Measurements from ENCODE around the gene CFAP92.
A peak's percentile ranks its signal among the peaks of the same experiment; 100 is the strongest.

CFAP92 gene

GRCh38 chr3:129007792-129008191 is 13.9 kb upstream of the CFAP92 start:
- DNase-seq (ENCODE audit: low spot score), result no peak

- DNase-seq (ENCODE audit: low spot score), result no peak
Measured at GRCh38 chr3:129006864-129007263, 13.0 kb upstream of the CFAP92 start.

GRCh38 chr3:129005526-129006303 is 11.8 kb upstream of the CFAP92 start:
- no peak for DNase-seq (ENCODE audit: low spot score)

- DNase-seq (ENCODE audit: low spot score), result no peak
Measured at GRCh38 chr3:129004639-129005295, 10.9 kb upstream of the CFAP92 start.

GRCh38 chr3:129003578-129004112 is 9.8 kb upstream of the CFAP92 start:
- no peak for DNase-seq (ENCODE audit: low spot score)

DNA sequence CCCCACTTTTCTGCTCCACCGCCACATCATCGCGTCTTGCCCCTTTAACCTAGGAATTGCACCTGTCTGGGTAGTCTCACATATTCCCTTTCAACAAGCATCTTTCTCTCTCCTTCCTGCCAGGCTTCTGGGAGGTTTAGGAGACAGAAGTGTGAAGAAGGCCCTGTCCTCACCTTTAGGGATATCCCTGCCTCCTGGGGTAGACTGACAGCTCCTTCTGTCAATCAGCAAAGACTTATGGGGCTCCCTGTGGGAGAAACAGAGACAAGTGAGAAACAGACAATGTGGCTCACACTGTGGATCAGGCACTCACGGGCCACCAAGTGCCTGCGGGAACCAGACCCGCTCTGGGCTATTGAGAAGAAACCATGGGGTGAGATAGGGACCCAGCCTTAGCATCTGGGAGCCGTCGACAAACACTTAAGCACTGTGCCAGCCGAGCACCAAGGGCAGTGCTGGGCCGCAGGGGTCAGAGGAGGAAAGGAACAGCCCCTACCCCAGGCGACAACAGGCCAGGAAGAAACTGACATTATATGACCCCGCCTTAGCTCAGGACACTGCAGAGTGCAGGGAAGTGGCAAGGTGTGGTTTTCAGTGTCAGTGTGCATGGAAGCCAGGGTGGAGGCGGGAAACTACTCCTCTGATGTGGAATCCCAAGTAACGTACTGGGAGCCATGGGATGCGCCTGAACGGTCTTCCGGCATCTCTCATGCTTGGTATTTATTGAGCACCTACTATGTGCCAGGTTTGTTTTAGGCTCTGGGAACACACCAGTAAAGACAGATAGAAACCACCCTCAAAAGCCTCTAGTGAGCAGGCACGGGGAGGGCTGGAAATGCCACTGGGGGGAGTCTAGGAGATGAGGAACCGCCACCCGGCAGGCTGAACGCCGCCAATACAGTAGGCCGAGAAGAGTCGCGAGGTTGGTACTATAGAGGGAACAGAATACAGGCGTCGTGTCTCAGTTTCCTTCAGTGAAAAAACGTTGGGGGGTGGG is 9.0 kb upstream of the CFAP92 start:
- DNase-seq (ENCODE audit: low spot score), result no peak

DNA sequence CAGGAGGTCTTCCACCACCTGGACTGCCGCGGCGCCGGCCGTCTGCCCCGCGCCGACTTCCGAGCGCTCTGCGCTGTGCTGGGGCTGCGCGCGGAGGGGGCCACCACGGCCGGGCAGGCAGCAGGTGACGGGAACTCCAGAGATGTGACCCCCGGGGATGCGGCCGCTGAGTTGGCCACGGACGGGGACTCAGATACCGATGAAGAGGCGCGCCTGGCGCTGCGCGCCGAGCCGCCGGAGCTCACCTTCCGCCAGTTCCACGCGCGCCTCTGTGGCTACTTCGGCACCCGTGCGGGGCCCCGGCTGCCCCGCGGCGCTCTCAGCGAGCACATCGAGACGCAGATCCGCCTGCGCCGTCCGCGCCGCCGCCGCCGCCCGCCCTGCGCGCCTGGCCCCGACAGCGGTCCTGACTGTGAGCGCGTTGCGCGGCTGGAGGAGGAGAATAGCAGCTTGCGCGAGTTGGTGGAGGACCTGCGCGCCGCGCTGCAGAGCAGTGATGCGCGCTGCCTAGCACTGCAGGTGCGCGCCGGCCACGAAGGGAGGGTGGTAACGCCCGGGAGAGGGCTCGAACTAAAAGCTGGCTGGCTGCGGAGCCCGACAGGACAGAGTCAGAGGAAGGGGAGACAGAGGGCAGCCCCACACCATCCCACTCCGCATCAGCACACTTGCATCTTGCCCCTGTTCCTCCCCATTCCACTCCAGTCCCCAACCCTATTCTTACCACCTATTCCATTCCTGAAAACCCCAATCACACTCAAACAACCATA is 8.1 kb upstream of the CFAP92 start:
- no peak for DNase-seq (ENCODE audit: low spot score)

- DNase-seq (ENCODE audit: low spot score), result peak; percentile 81
Measured at GRCh38 chr3:129001101-129001805, 7.4 kb upstream of the CFAP92 start, which contains the start of gene EFCC1. Gene EFCC1, plus strand, starts transcription at chr3:129001304. Its CDS starts 325 bp downstream, at chr3:129001629.

DNA sequence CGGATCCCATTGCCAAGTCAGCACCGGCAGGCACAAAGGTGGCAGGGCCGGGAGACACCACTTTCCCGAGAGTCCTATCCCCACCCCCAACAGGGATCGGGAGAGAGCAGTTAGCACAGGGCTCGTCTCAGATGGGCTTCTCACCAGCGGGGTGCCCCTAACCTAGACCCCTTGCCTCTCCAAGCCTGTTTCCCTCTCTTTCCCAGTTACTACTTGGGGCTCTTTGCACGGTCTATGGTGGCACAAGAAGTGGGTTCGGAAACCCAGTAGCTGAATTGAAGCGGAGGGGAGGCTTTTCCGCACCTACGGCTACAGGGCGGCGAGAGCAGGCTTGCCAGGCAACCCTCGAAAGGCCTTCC is 6.8 kb upstream of the CFAP92 start:
- DNase-seq (ENCODE audit: low spot score), result no peak

DNA sequence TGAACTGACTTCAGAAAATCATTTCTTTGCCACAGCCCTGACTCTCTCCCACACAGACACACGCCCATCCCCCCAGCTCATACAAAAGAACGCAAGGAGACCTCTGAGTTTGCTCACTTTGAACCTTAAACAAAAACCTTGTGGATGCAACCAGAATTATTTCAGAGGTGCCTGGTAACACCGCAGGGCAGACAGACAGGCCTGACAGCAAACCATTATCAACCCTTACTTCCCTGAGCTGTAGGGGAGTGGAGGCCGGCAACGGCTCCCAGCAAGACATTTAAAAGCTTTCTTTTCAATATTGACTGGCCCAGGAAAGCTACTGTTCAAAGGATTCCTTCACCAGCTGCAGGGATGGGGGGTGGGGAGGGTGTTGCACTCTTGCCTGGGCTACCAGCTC is 5.2 kb upstream of the CFAP92 start:
- no peak for DNase-seq (ENCODE audit: low spot score)

DNA sequence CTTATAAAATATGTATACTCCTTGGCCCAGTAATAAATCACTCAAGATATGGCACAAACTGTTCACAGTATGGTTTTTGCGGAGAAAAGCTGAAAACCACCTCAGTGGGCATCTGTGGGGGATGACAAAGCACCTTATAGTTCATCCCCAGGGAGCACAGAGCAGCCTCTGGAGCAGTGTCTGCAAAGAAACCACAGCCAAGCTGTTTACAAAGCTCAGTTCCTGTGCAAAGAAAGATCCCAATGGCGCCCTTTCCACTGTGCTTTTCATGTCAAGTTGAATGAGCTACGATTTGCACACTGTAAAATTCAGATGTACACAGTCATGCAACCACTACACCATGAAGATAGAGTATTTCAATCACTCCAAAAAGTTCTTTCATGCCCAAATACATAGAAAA is 4.7 kb upstream of the CFAP92 start:
- DNase-seq (ENCODE audit: low spot score), result no peak

- no peak for DNase-seq (ENCODE audit: low spot score)
Measured at GRCh38 chr3:128997486-128998133, 3.7 kb upstream of the CFAP92 start.

DNA sequence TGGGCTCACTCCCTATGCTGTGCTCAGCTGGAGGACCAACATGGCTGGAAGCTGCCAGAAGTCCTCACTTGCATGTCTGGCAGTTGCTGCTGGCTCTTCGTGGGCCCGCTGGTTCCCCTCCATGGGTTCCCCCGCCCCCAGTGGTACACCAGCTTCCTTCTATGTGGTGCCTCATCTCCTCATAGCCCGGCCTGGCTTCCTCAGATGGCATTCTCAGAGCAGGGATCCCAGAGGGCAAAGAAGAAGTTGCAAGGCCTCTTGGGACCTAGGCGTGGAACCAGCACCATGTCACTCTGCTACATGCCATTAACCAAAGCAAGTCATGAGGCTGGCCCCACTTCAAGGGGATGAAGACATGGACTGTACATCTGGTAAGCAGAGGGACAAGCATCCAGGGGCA is 2.9 kb upstream of the CFAP92 start:
- no peak for DNase-seq (ENCODE audit: low spot score)

DNA sequence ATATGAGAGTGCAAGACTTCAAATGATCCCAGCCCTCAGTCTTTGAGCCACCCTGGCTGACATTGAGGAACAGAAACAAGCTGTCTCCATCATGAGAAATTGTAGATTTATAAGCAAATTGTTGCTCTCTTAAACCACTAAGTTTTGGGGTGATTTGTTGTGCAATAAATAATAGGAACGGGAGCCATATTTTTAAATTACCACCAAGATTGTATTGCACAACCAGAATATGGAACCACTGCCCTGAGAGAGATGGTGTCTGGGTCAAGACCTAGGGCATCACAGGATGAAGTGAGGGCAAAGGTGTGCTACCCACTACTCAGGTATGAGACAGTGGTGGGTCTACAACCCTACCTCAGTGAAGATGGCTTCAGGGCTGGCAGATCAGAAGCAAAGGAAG is 2.3 kb upstream of the CFAP92 start:
- no peak for DNase-seq (ENCODE audit: low spot score)

GRCh38 chr3:128995737-128996136 is 1.9 kb upstream of the CFAP92 start:
- no peak for DNase-seq (ENCODE audit: low spot score)

DNA sequence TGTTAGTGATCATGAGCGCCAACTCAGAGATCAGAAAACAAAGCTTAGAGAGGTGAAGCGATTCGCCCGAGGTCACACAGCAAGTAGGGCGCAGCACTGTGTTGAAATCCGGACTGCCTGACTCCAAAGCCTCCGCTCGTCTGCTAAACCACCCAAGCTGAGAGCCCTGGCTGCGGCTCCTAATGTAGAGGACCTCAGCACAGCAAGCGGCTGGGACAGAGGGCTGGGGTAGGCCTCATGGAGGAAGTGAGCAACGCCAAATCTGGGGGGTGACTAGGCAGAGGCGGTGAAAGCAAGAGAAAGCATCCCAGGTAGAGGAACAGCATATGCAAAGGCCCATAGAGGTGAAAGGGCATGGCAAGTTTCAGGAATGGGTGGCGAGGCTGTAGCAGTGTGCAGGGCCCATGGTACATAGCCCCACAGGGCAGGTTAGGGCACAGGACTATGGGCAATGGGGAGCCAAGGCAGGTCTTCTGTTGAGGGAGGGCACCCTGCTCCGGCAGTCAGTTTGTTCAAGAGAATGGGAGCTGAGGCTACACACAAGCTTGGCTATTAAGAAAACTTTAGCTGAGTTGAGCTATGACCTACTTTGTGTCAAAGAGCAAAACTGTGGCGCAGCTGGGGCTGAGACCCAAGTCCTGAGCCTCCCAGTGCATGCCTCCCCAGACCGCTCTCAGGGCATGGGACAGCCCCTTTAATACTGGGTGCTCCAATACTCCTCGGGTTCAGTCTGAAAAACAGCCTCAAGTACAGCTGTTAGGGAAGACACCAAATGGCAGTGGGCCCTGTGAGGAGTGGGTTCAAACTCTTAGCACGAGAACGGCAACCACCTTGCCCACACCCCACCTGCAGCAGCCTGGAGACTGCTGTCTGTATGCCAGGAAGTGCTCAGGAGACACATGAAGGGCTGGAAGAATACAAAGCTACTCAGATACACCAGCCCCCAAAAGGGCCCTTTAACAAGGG is 988 bp upstream of the CFAP92 start:
- no peak for DNase-seq (ENCODE audit: low spot score)

- DNase-seq (ENCODE audit: low spot score), result no peak
Measured at GRCh38 chr3:128994173-128994512, 267 bp upstream of the CFAP92 start.

DNA sequence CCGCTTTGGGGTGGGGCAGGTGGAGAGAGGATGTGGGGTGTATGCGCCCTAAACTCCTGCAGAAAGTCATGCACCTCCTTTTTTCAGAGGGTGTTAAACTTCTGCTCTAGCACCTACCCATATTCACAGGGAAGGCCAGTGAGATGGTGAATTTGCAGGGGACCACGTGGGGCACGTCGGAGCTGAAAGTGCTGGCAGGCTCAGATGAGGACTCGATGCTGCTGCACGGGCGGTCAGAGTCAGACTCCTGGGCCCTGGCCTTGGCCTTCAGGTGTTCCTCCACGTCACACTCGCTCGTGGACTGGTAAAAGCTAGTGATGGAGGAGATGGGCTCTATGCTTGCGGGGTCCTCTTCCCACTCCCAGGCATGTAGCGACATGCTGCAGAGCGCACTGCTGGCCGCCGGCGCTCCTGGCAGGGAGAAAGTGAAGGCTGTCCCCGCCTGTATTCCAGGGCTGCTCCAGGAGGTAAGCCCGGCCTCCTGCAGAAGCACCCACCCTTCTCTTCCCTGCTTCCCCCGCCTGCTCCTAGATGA is 883 bp downstream of the CFAP92 start:
- no peak for DNase-seq (ENCODE audit: low spot score)

DNA sequence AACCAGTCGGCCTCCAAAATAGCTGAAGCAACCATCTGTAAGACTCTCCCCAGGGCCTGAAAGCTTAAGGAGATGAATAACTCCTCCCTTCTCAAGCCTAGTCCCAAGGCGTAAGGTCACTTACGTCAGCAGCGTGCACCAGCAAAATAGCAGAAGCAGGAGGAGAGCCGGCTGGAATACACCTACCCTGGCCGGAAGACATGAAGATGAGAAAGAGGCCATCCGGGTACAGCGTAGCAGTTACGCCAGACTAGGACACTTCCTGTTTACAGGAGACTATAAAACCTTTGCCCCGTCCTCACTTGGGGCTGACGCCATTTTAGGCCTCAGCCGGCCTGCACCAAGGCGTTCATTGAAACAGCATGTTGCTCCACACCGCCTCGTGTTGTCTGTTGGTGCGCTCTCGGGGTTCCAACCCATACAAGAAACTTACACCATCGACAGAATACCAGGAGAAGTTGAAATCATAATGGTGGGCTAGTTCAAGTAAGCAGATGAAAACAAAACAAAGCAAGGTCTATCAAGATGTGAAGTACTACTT is 2.5 kb downstream of the CFAP92 start:
- no peak for DNase-seq (ENCODE audit: low spot score)
